ENCODE measurements around the gene PIMREG. TPM values are rescaled to one million over a fixed set of nuclear protein-coding genes. Genes with fewer than 3 reads are reported as not detected.

PIMREG gene
- total RNA-seq, 1 experiment from 2014 or later, result 52.2 TPM

DNA sequence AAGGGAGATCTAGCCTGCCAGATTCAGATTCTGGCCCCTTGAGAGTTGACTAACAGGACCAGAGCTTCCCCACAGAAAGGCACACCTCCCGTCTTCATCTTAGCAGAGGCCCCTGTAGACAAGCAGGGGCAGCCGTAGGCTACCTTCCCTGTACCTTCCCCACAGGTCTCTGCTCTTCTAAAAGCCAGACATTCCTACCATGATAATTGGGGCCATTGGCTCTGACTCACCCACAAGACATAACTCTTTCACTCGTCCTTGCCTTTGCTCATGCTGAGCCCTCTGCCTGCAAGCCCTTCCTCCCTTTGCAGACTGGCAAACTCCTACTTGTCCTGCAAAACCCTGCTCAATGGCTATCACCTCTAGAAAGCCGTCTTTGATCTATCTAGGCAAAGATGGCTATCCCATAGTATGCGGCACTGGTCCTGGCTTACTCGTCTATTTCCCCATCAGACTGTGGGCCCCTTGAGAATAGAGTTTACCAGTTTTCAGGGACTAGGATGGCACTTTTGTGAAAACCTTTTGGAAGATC is 43.8 kb downstream of the PIMREG start:
- intact Hi-C loops (cut with micrococcal nuclease; ENCODE audit: unreplicated experiment), result no loop called here
- POLR2A ChIA-PET (ENCODE audit: unreplicated experiment), result no interaction called here
- no TSS peak for BruUV-seq (replicated peaks)

DNA sequence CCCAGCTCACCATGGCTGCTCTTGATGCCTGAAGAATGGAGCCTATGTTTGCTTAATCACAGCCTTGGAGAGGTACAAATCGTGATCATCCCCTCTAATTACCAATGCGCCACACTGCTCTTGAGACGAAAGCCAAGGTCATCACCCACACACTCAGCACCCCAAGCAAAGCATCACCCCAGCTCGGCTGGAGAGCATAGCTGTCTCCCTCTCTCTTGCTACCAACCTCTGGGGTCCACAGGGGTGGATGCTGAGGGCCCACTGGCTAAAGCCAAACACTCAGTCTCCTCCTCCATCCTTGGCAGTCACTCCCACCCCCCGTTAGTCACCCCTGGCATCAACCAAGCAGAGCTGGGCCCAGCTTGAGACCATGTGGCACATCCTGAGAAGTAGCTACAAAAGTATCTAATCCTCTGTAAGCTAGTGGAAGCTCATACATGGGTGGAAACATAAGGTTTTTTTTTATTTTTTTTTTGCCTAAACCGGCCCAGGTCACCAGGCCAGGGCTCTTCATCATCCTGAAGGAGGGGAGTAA is 44.8 kb downstream of the PIMREG start:
- DNase-seq, result no peak
- BruUV-seq (replicated peaks), result no TSS peak
- ChIA-PET POLR2A (ENCODE audit: unreplicated experiment) (interaction anchor here (0.6 kb wide), 1 partner anchor 49 kb away, joined by 5 read pairs; no protein-coding TSS in a partner anchor), CTCF (interaction anchor here (0.6 kb wide), 1 partner anchor 209 kb away, joined by 4 read pairs; no protein-coding TSS in a partner anchor)
- Histone ChIP-seq H3K4me2 (no peak overlapping the region), H3K4me3 (no peak overlapping the region), H3K27me3 (ENCODE audit: insufficient read depth, low read depth) (no peaks in the 10 kb centered on the region), H4K20me1 (ENCODE audit: insufficient read depth) (no peaks in the 10 kb centered on the region), H3K79me2 (ENCODE audit: low read depth) (no peaks in the 10 kb centered on the region), H3K27ac (no peak overlapping the region), H3K4me1 (replicated peaks; ENCODE audit: insufficient read depth) (0 out of 2 replicates have a peak, but pooled peaks cover 2% of the 10 kb centered on the region), H3K9me2 (ENCODE audit: insufficient read depth) (no peaks in the 10 kb centered on the region), H3K36me3 (ENCODE audit: low read depth) (no peaks in the 10 kb centered on the region), H3F3A (ENCODE audit: insufficient read depth, low read depth) (peaks cover 4% of the 10 kb centered on the region; the same call in 1 of the 2 replicates), H2AFZ (no peak overlapping the region), H3K9me3 (ENCODE audit: insufficient read depth, low read depth) (no peaks in the 10 kb centered on the region)
- intact Hi-C loops (cut with micrococcal nuclease; ENCODE audit: unreplicated experiment), result no loop called here
- TF ChIP-seq EZH2 (IDR thresholded peaks at IDR 0.05; ENCODE audit: low read depth), result no peak
- TF ChIP-seq, protein P1, sequence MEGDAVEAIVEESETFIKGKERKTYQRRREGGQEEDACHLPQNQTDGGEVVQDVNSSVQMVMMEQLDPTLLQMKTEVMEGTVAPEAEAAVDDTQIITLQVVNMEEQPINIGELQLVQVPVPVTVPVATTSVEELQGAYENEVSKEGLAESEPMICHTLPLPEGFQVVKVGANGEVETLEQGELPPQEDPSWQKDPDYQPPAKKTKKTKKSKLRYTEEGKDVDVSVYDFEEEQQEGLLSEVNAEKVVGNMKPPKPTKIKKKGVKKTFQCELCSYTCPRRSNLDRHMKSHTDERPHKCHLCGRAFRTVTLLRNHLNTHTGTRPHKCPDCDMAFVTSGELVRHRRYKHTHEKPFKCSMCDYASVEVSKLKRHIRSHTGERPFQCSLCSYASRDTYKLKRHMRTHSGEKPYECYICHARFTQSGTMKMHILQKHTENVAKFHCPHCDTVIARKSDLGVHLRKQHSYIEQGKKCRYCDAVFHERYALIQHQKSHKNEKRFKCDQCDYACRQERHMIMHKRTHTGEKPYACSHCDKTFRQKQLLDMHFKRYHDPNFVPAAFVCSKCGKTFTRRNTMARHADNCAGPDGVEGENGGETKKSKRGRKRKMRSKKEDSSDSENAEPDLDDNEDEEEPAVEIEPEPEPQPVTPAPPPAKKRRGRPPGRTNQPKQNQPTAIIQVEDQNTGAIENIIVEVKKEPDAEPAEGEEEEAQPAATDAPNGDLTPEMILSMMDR (conservative IDR thresholded peaks at IDR 0.05), result no peak

More for the DNA sequence above, 43.8 kb downstream of the PIMREG start:
- Histone ChIP-seq H3K4me1 (replicated peaks; ENCODE audit: insufficient read depth) (no peaks in the 10 kb centered on the region), H3K79me2 (ENCODE audit: low read depth) (no peaks in the 10 kb centered on the region), H3K9me2 (ENCODE audit: insufficient read depth) (no peaks in the 10 kb centered on the region), H3F3A (ENCODE audit: insufficient read depth, low read depth) (peaks cover 4% of the 10 kb centered on the region; the same call in 1 of the 2 replicates), H2AFZ (no peak overlapping the region), H3K9me3 (ENCODE audit: insufficient read depth, low read depth) (no peaks in the 10 kb centered on the region), H3K4me2 (no peak overlapping the region), H3K27me3 (ENCODE audit: insufficient read depth, low read depth) (no peaks in the 10 kb centered on the region), H4K20me1 (ENCODE audit: insufficient read depth) (no peaks in the 10 kb centered on the region), H3K27ac (no peak overlapping the region), H3K36me3 (ENCODE audit: low read depth) (no peaks in the 10 kb centered on the region), H3K4me3 (no peak overlapping the region)
- CTCF ChIA-PET, result no interaction called here
- no peak for TF ChIP-seq EZH2 (IDR thresholded peaks at IDR 0.05; ENCODE audit: low read depth)
- TF ChIP-seq, protein P1 (conservative IDR thresholded peaks at IDR 0.05), result no peak
- DNase-seq, result no peak

DNA sequence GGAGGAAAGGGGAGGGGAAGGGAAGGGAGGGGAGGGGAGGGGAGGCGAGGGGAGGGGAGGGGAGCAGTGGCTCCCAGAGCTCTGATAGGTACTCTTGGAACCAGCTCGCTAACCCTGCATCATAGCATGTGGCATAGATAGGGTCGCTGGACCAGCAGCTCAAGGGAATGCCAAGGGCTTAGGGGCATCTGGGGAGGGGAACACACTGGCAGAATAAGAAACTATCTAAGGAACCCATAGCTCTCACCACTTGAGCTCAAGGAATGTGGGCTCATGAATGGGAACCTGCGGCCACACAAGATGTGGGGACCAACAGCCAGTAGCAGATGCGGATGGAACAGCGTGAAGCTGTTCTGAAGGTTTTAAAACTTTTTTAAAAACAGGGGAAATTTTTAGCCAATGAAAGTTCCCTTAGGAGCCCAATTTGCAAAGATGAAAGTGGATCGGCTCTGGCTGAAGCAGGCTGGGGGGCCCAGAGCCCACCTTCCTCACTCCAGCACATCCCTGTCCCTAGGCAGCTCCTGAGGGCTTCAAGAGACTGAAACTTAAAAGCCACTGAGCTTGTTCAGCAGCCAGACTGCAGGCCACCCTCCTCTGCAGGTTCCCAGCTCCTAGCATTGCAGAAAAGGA is 46.9 kb downstream of the PIMREG start:
- no peak for DNase-seq
- Histone ChIP-seq H3F3A (ENCODE audit: insufficient read depth, low read depth) (peaks cover 4% of the 10 kb centered on the region; the same call in 1 of the 2 replicates), H2AFZ (no peak overlapping the region), H4K20me1 (ENCODE audit: insufficient read depth) (no peaks in the 10 kb centered on the region), H3K4me3 (no peak overlapping the region), H3K36me3 (ENCODE audit: low read depth) (no peaks in the 10 kb centered on the region), H3K9me3 (ENCODE audit: insufficient read depth, low read depth) (no peaks in the 10 kb centered on the region), H3K9me2 (ENCODE audit: insufficient read depth) (no peaks in the 10 kb centered on the region), H3K27me3 (ENCODE audit: insufficient read depth, low read depth) (no peaks in the 10 kb centered on the region), H3K79me2 (ENCODE audit: low read depth) (no peaks in the 10 kb centered on the region), H3K27ac (no peak overlapping the region), H3K4me2 (no peak overlapping the region), H3K4me1 (replicated peaks; ENCODE audit: insufficient read depth) (peaks cover 11% of the 10 kb centered on the region)
- CTCF ChIA-PET, result interaction anchor here (0.6 to 0.7 kb wide), 3 partner anchors 12 to 64 kb away, joined by 3 to 6 read pairs (median 4); no protein-coding TSS in a partner anchor
- no TSS peak for BruUV-seq (replicated peaks)
- no peak for TF ChIP-seq EZH2 (IDR thresholded peaks at IDR 0.05; ENCODE audit: low read depth)
- TF ChIP-seq, protein P1 (conservative IDR thresholded peaks at IDR 0.05), result no peak
- POLR2A ChIA-PET (ENCODE audit: unreplicated experiment), result interaction anchor here (0.6 to 0.8 kb wide), 3 partner anchors 16 to 57 kb away, joined by 3 to 5 read pairs (median 4); no protein-coding TSS in a partner anchor
- intact Hi-C loops (cut with micrococcal nuclease; ENCODE audit: unreplicated experiment), result no loop called here
